Cardiac fibroblast (primary cell): ENCODE measurements around the gene GRID2.
"Not testable (repeated sequence)": the region's sequence is repeated elsewhere in the genome, so short reads cannot be mapped to it uniquely, and the experiment has no call there.

Experiments
- DNase-seq, 2 donors: peaks; one replicate each; pipeline versions ENCODE4 v3.0.0 to v3.0.0-alpha.2; 2010; ENCODE audit warnings: low read depth in 2 of 2
- H3K4me3 ChIP-seq, 2 donors: replicated peaks in 1 of 2; 1 replicate in 1 of 2; 2 replicates in 1 of 2; pipeline ENCODE4 v1.5.1; 2011; ENCODE audit warnings: low read depth in 2 of 2, low read length in 2 of 2, mild to moderate bottlenecking in 2 of 2, moderate library complexity in 1 of 2
- TF ChIP-seq, protein P1 (sequence below): IDR thresholded peaks from one replicate; pipeline ENCODE4 v1.5.1; 2011; ENCODE audit warnings: low read depth, mild to moderate bottlenecking, low read length, inconsistent platforms

Gene GRID2

DNA sequence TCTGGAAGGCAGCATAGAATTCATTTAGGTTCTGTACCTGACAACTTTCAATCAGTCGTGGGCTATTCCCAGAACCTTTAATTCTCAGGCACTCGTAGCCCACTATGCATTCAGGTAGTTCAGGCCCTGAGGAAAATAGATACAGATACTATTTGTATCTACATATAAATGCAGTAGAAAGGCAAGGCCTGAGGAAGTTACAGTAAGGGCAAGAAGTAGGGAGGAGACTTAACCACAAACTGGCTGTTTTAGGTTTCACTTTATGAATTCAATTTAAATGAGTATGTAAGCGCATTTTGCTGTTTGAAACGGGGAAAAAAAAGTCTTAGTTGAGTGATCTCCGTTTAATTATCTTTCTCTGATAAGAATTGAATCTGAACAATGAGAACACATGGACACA lies 995.4 kb downstream of the GRID2 start:
- TF ChIP-seq, protein P1, sequence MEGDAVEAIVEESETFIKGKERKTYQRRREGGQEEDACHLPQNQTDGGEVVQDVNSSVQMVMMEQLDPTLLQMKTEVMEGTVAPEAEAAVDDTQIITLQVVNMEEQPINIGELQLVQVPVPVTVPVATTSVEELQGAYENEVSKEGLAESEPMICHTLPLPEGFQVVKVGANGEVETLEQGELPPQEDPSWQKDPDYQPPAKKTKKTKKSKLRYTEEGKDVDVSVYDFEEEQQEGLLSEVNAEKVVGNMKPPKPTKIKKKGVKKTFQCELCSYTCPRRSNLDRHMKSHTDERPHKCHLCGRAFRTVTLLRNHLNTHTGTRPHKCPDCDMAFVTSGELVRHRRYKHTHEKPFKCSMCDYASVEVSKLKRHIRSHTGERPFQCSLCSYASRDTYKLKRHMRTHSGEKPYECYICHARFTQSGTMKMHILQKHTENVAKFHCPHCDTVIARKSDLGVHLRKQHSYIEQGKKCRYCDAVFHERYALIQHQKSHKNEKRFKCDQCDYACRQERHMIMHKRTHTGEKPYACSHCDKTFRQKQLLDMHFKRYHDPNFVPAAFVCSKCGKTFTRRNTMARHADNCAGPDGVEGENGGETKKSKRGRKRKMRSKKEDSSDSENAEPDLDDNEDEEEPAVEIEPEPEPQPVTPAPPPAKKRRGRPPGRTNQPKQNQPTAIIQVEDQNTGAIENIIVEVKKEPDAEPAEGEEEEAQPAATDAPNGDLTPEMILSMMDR: no peak
- DNase-seq: no peak
- no peak overlapping the region for H3K4me3 ChIP-seq

DNA sequence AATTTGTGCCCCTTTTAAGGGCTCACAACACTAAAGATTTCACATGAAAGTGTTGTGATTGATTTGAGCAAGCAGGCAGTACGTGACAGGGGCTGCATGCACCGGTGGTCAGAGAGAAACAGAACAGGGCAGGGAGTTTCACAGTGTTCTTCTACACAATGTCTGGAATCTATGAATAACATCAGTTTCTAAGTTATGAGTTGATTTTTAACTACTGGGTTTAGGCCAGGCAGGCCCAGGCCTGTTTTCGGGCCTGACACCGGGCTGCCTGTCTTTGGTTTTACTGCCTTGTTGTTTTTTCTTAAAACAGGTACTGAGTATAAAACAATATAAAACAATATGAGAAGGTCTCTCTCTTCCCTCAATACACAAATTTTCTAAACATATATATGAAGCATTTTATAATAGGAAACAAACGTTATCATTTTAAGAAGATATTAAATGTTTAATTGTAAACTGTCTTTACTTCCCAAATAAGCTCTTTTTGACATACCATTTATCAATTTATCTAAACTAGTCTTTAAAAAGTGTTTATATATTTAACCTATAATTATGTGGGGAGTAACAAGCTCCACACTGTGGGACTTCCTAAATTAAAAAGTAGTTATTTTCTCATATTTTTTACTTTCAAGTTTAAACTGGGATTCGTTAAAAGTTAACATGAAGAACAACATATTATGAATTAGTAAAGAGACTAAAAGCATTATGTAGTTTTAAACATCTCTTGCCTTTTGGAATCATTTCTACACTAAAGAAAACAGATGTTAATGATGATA lies 997.2 kb downstream of the GRID2 start:
- DNase-seq, H3K4me3 ChIP-seq: not testable (repeated sequence)

DNA sequence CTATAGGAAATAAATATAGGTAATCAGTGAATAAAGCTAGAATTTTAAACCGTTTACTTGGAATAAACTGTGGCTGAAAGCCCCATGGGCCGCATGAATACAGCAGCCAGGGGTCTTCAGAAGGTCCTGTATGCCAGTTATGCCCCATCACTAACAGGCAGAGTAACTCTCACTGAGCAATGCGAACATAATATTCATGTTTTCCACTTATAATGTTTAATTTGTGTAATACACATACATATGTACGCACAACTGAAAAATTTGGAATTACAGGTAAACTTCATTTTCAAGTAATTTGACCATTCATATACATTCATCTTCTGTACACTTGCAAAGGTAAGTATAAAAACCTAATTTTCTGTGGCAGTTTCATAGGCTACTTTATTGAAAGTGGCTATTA lies 998.5 kb downstream of the GRID2 start:
- TF ChIP-seq, protein P1: no peak
- no peak for DNase-seq
- H3K4me3 ChIP-seq: no peak overlapping the region

DNA sequence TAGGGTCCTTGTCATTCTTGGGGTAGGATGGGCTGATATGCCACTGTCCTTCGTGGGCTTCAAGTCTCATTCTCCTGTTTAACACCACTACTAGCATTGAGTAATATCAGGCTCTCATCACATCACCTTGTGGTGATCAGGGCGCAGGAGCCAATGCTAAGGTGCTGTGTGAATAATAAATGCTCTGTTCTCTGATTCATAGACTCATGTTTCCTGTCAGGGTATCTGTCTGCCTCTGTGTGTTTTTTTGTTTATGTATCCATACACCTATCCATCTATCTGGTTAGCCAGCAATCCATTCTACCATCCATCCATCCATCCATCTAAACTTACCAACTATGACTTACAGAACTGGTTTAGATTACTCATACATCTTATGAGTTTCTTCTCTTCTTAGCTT lies 999.7 kb downstream of the GRID2 start:
- no peak for DNase-seq
- H3K4me3 ChIP-seq: no peak overlapping the region
- TF ChIP-seq, protein P1: no peak

DNA sequence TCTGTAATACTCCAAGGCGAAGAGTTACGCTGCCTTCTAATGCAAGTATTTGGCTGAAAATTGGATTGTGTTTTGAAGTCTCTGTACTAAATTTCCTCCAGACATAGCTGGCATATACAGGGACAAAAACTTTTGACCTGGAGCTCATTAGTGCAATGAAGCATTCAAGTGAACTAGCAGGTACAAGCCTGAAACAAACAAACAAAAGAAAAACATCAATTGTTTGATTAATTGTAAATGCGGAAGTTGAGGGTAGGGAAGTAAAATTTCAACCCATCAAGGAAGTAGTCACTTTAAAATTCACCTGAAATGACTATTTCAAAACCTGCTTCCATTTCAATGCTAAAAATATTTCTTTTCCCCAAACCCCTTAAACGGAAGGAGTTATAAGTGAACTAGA lies 1008.5 kb downstream of the GRID2 start:
- H3K4me3 ChIP-seq: no peak overlapping the region
- no peak for DNase-seq
- TF ChIP-seq, protein P1: no peak

DNA sequence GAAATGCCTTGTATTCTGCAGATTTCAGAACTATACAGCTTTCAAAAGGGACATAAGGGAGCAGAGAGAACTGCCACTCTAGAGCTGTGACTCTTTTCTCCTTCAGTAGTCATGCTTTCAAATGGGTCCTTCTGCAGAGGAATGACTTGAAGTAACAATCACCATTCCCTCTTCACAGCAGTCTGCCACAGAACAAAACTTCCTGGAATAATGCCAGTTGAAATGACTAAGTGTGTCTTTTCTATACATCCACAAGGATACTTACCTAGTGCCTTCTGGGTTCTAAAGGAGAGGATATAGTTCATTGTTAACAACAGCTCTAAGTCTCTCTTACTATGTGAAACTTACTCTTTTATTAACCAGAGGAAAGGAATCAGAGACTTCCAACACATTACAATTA lies 1009.4 kb downstream of the GRID2 start:
- H3K4me3 ChIP-seq: no peak overlapping the region
- no peak for DNase-seq
- TF ChIP-seq, protein P1: no peak

DNA sequence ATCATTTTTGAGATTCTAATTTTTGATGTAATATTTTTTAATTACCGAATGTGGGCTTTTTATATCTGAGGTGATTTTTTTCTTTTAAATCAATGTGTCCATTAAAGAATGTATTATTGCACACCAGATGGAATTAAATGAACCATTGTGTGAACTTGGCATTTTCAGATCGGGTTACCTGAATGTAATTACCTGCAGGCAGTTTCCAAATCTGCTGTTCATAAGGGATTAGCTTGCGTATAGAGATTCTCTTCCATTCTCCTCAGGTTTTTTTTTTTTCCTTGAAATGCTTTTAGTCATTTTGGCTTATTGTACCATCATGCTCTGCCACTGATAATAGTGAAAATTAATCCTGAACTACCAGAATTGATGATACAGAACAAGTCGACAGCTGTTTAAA lies 1013.3 kb downstream of the GRID2 start:
- no peak for DNase-seq
- TF ChIP-seq, protein P1: no peak
- H3K4me3 ChIP-seq: no peak overlapping the region
